ENCODE measurements around the gene CRACR2A. TPM values are rescaled to one million over a fixed set of nuclear protein-coding genes. Genes with fewer than 3 reads are reported as not detected.

The CRACR2A gene, protein sequence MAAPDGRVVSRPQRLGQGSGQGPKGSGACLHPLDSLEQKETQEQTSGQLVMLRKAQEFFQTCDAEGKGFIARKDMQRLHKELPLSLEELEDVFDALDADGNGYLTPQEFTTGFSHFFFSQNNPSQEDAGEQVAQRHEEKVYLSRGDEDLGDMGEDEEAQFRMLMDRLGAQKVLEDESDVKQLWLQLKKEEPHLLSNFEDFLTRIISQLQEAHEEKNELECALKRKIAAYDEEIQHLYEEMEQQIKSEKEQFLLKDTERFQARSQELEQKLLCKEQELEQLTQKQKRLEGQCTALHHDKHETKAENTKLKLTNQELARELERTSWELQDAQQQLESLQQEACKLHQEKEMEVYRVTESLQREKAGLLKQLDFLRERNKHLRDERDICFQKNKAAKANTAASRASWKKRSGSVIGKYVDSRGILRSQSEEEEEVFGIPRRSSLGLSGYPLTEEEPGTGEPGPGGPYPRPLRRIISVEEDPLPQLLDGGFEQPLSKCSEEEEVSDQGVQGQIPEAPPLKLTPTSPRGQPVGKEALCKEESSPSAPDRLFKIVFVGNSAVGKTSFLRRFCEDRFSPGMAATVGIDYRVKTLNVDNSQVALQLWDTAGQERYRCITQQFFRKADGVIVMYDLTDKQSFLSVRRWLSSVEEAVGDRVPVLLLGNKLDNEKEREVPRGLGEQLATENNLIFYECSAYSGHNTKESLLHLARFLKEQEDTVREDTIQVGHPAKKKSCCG
- 6.2 TPM for total RNA-seq
- 1.5 TPM for polyA plus RNA-seq

DNA sequence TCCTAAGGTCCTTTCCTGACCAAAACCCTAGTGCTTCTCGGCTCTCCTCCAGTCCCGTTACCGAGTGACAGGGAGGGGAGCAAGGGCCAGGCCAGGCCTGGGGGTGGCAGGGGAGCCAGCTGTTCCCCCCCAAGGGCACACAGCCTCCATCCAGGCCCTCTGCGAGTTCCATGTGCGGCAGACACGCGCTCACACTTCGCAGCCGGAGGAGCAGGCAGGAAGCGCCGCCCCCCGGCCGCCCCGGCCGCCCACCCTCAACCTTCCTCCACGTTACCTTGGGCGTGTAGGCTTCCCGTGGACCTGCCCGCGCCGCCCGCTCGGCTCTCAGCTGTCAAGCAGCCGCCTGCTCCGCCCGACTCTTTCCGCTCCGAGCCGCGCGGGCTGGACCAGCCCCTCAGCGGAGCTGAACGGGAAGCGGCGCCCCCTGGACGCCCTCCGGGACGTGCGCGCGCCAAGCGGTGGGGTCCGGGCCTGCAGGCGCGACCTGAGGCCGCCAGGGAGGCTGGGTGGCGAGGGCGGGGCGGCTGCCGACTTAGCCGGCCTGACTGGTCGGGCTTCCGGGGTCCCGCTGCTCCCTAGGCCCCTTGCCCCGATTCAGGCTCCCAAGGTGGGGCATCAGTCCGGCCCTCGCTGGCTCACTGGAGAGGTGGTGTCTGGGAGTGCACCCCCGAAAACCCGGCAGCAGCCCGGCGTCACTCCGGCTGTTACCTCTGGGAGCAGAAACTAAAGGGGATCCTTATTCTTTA lies at the start of gene CRACR2A:
TSS of gene CRACR2A (minus strand) at position 369 of the 746 bp plus-strand sequence. CDS start 56,110 bp downstream, outside the sequence.
- WGBS, result 7% methylated on average over 62 of the region's 62 CpGs
- Histone ChIP-seq H3K4me1 (ENCODE audit: insufficient read depth) (no peaks in the 10 kb centered on the region), H3K4me3 (ENCODE audit: low read depth, low read length) (peak within 1 kb of the TSS; percentile 43), H3K36me3 (ENCODE audit: insufficient read depth) (no peaks in the 10 kb centered on the region), H3K27ac (ENCODE audit: low read depth) (peak within 1 kb of the TSS; percentile 60)
- no peak for DNase-seq (ENCODE audit: extremely low spot score)

DNA sequence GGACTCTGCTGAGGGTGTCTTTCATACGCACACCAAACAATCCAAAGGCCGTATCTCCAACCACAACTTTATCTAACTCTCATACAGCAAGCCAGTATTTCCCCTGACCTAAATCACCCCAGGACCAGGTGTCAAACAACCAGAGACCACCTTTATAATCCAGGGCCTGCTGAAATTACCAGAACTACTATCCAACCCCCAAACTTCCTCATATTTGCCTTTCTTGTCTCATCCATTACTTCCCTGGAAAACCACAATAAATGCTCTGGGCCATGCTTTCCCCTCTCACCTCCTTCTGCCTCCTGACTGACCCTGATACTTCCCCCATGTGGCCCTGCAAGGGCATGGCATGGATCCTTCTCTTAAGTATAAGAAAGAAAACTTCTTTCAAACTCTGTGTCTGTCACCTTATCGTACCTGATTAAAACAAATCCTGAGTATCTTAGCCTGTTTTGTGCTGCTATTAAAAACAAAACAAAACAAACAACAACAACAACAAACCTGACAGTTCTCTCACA lies 44.7 kb upstream of the CRACR2A start:
- Histone ChIP-seq H3K27ac (ENCODE audit: low read depth) (no peak overlapping the region), H3K4me1 (ENCODE audit: insufficient read depth) (no peaks in the 10 kb centered on the region), H3K36me3 (ENCODE audit: insufficient read depth) (no peaks in the 10 kb centered on the region), H3K4me3 (ENCODE audit: low read depth, low read length) (no peak overlapping the region)
- 90% methylated on average over 3 of the region's 3 CpGs for WGBS
- DNase-seq (ENCODE audit: extremely low spot score), result no peak

DNA sequence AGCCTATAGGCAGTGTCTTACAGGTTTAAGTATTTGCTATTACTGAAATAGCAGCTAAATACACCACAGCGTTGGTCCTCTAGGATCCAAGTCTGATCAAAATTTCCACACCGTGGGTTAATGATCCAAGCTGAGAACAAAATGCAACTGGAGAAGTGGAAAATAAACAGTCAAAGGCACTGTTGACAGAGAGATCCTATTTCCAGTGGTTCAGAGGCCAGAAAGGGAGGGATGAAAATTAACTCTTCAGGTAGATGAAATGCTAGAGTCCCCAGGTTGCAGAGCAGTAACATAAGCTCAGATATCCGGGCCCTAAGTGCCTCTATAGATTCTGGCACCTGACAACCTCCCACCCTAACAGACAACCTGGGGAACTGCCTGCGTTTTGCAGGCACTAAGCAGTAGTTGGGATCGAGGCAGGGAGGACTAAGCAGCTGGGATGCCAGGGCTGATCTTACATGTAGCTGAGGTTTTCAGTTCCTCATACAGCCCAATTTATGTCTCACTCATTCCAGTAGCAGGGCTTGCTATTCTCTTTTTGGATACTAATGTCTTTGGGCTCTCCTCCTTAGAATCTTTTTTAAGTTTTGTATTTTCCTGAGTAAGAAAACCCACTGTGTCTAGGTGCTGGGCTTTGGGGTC lies 42.7 kb upstream of the CRACR2A start:
- no peak overlapping the region for H3K27ac ChIP-seq (ENCODE audit: low read depth)
- no peak for DNase-seq (ENCODE audit: extremely low spot score)
- no peaks in the 10 kb centered on the region for H3K36me3 ChIP-seq (ENCODE audit: insufficient read depth)
- no peaks in the 10 kb centered on the region for H3K4me1 ChIP-seq (ENCODE audit: insufficient read depth)
- H3K4me3 ChIP-seq (ENCODE audit: low read depth, low read length), result no peak overlapping the region
- 60% methylated on average over 5 of the region's 5 CpGs for WGBS

DNA sequence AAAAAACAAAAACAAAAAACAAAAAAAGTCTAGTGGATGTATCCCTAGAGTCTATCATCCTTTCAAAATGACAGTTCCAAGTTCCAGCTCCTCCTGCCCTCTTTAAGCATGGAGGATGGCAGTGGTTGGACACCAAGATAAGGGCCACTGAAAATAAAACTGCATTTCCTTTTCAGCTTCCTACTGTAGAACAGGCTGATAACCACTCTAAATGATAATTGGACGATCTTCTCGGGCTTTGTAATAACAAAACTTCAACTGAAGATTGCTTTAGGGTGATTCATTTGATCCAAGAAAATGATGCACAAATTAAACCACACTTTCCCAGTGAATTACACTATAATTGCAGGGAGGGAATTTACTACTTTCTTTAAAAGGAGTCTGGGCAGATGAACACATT lies 42.2 kb upstream of the CRACR2A start:
- no peaks in the 10 kb centered on the region for H3K4me1 ChIP-seq (ENCODE audit: insufficient read depth)
- H3K4me3 ChIP-seq (ENCODE audit: low read depth, low read length), result no peak overlapping the region
- no peak overlapping the region for H3K27ac ChIP-seq (ENCODE audit: low read depth)
- 45% methylated on average over 2 of the region's 2 CpGs for WGBS
- H3K36me3 ChIP-seq (ENCODE audit: insufficient read depth), result no peaks in the 10 kb centered on the region
- DNase-seq (ENCODE audit: extremely low spot score), result no peak

DNA sequence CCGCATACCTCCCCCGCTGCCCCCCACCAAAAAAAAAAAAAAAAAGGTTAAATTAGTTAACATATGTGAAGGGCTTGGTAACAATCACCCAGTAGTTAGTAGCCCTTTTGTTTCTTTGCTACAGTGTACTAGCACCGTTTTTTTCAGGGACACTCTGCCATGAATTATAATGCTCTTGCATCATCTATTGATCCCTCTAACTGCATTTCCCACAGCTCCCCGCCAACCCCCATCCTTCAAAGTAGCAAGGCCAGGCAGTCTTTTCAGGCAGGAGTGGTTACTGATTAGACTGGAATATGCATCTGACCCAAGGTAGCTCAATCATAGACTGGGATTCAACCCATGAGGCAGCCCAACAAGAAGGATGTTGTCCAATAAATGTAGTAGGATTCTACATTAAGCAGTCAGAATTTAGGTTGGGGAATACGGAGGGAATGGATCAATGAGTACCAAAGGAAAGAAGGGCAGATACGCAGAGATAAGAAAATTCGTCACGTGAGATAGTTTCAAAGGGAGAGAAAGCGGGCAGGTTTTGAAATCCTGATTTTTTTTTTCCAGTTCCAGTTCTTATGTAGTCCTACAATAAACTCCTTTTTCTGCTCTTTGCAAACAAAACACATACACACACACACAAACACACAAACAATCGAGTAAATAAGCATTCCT lies 39.8 kb upstream of the CRACR2A start:
- DNase-seq (ENCODE audit: extremely low spot score), result no peak
- WGBS, result 92% methylated on average over 10 of the region's 10 CpGs

DNA sequence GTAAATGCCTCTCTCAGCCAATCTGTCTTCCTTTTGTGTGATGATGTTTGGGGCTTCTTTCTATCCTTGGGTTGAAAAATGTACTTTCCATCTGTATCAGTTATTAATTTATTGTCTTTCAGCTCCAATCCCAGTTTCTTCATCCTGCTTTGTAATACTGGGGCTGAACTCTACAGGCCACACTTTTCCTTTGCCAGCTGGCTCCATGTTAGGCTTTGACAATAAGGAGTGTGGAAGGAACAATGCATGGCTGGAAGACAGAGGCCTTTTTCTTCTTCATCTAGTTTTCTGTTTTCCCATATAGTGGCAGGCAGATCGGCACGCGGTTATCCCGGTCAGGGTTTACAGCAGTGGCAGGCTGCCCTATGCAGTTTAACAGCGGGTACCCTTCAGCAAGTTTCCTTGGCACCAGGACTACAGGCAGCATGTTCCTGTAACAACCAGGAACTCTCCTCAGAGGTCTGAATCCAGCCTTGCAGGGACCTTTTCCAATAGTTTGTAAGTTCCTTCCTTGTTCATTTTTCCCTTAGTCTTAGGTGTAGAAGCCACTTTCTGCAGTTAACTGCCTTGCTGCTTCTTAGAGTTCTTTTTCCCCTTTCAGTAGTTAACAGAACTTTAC lies 38.5 kb upstream of the CRACR2A start:
- Histone ChIP-seq H3K36me3 (ENCODE audit: insufficient read depth) (no peaks in the 10 kb centered on the region), H3K4me3 (ENCODE audit: low read depth, low read length) (no peak overlapping the region), H3K27ac (ENCODE audit: low read depth) (no peak overlapping the region), H3K4me1 (ENCODE audit: insufficient read depth) (no peaks in the 10 kb centered on the region)
- DNase-seq (ENCODE audit: extremely low spot score), result no peak
- WGBS, result 87% methylated on average over 5 of the region's 5 CpGs

More for the DNA sequence above, 39.8 kb upstream of the CRACR2A start:
- H3K27ac ChIP-seq (ENCODE audit: low read depth), result no peak overlapping the region
- no peak overlapping the region for H3K4me3 ChIP-seq (ENCODE audit: low read depth, low read length)
- H3K4me1 ChIP-seq (ENCODE audit: insufficient read depth), result no peaks in the 10 kb centered on the region
- H3K36me3 ChIP-seq (ENCODE audit: insufficient read depth), result no peaks in the 10 kb centered on the region

DNA sequence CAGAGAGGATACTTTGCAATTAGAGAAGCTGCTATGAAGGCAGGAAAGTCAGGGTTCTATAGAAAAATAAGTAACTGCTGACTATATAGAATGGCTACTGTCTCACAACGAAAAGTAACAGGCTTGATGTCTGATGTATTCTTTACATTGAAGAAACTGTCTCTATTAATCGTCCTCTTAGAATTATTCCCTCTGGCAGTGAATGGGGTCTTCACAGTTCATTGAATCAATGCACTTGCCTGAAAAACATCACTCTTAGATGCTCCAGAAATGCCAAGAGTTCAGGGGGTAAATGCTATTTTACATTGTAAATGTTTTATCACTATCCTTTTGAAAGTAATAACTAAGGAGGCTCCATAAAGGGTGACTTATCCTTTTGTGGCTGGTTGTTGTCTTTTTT lies 37.7 kb upstream of the CRACR2A start:
- no peaks in the 10 kb centered on the region for H3K36me3 ChIP-seq (ENCODE audit: insufficient read depth)
- H3K27ac ChIP-seq (ENCODE audit: low read depth), result no peak overlapping the region
- no peak overlapping the region for H3K4me3 ChIP-seq (ENCODE audit: low read depth, low read length)
- 84% methylated on average over 2 of the region's 2 CpGs for WGBS
- DNase-seq (ENCODE audit: extremely low spot score), result no peak
- H3K4me1 ChIP-seq (ENCODE audit: insufficient read depth), result no peaks in the 10 kb centered on the region

DNA sequence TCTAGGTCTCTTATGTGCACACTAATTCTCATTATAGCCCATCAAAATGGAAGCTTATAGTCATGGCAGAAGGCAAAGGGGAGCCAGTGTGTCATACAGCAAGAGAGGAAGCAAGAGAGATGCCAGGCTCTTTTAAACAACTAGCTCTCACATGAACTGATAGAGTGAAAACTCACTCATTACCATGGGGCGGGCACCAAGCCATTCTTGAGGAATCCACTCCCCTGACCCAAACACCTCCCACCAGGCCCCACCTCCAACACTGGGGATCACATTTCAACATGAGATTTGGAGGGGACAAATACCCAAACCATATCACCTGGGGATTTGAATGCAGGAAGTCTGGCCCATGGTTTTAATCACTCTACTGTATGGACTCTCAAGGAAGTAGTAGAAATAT lies 36.9 kb upstream of the CRACR2A start:
- no peak overlapping the region for H3K27ac ChIP-seq (ENCODE audit: low read depth)
- WGBS, result 83% methylated on average over 1 of the region's 1 CpG
- DNase-seq (ENCODE audit: extremely low spot score), result no peak
- H3K36me3 ChIP-seq (ENCODE audit: insufficient read depth), result no peaks in the 10 kb centered on the region
- no peak overlapping the region for H3K4me3 ChIP-seq (ENCODE audit: low read depth, low read length)
- no peaks in the 10 kb centered on the region for H3K4me1 ChIP-seq (ENCODE audit: insufficient read depth)

DNA sequence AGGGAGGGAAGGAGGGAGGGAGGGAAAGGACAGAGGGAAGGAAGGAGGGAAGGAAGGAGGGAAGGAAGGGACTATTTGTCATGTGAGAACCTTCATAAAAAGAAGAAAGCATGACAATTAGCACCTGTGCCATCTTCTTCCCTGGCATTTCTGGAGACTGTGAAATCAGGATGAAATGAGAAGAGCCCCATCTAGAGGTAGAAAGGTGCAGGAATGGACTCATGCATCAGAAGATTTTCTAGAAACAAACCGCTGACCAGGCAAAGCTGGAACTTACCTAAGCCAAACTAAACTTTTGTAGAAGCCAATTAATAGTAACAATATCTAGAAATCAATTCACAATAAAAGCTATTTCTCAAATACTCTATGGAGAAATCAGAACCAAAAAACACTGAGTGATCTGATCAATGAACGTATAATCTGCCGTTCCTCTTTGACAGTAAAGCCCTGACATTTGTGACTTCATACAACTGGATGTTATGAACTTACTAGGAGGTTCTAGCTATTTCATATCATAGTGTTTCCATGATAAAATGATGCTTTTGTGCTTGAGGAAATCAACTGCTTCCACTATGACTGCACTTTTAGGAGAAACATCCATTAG lies 24.4 kb upstream of the CRACR2A start:
- no peaks in the 10 kb centered on the region for H3K36me3 ChIP-seq (ENCODE audit: insufficient read depth)
- no peak overlapping the region for H3K4me3 ChIP-seq (ENCODE audit: low read depth, low read length)
- H3K27ac ChIP-seq (ENCODE audit: low read depth), result no peak overlapping the region
- H3K4me1 ChIP-seq (ENCODE audit: insufficient read depth), result no peaks in the 10 kb centered on the region
- no peak for DNase-seq (ENCODE audit: extremely low spot score)
- WGBS, result 63% methylated on average over 3 of the region's 3 CpGs

DNA sequence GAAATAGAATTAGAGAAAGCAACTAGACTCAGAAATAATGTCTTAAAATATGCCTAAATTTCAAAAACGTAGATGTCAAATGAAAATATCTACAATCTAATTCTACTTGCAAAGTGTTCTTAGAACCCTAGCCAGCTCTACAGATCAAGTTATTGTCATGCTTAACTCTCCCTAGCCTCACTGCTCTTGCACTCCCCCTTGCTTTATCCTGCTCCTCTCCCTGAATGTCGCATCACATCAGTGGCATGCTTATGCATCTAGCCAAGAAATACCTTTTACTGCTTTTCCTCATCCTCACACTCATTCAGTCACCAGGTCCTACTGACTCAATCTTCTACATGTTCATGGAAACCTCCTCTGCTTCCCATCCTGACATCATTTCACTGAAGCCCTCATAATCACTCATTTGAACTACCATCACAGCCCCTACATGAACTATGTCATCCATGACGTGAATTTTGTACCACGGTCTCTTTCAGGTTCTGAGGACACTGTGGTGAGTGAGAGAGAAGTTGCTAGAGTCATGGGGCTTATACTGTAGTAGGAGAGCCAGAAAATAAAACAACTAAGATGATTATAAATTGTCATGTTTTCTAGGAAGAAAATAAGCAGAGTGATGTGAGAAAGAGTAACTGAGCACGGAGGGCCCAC lies 22.6 kb upstream of the CRACR2A start:
- 81% methylated on average over 5 of the region's 5 CpGs for WGBS

DNA sequence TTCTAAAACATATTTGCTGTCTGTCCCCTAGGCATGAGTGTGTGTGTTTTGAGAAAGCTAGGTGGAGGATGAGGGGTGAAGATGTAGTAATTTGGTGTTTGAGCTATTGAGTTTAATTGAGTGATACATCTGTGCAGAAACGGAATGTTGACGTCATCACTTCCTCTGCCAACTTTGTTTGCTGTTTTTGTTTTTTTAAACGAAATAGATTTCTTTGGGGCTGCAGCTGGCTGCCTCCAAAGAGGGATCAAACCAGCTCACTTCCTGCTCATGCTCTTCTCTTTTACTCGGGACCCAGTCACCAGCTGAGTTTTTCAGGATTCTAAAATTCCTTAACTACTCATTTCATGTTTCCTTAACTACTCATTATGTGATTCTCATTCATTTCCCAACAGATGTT lies 19.5 kb upstream of the CRACR2A start:
- Histone ChIP-seq H3K36me3 (ENCODE audit: insufficient read depth) (no peaks in the 10 kb centered on the region), H3K27ac (ENCODE audit: low read depth) (no peak overlapping the region), H3K4me1 (ENCODE audit: insufficient read depth) (no peaks in the 10 kb centered on the region), H3K4me3 (ENCODE audit: low read depth, low read length) (no peak overlapping the region)
- no peak for DNase-seq (ENCODE audit: extremely low spot score)
- 40% methylated on average over 4 of the region's 4 CpGs for WGBS

More for the DNA sequence above, 22.6 kb upstream of the CRACR2A start:
- Histone ChIP-seq H3K4me3 (ENCODE audit: low read depth, low read length) (no peak overlapping the region), H3K27ac (ENCODE audit: low read depth) (no peak overlapping the region), H3K4me1 (ENCODE audit: insufficient read depth) (no peaks in the 10 kb centered on the region), H3K36me3 (ENCODE audit: insufficient read depth) (no peaks in the 10 kb centered on the region)
- no peak for DNase-seq (ENCODE audit: extremely low spot score)

DNA sequence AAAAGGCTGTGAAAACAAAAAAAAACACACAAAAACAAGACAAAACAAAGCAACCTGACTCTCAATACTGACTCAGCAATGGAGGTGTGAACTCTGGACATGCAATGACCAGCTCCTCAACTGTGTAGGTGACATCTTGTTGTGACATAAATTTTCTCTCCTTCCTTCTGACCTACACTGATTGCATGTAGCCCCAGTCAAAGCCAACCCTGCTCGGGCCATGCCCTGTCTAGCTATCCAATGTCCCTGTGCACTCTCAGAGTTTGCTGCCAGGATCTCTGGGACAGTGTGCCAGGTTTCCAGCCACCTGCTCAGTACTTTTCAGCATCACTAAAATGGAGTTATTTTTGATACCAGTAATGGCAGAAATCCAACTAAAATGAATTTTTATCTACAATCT lies 18.9 kb upstream of the CRACR2A start:
- H3K27ac ChIP-seq (ENCODE audit: low read depth), result no peak overlapping the region
- no peaks in the 10 kb centered on the region for H3K36me3 ChIP-seq (ENCODE audit: insufficient read depth)
- 66% methylated on average over 1 of the region's 1 CpG for WGBS
- no peak overlapping the region for H3K4me3 ChIP-seq (ENCODE audit: low read depth, low read length)
- DNase-seq (ENCODE audit: extremely low spot score), result no peak
- no peaks in the 10 kb centered on the region for H3K4me1 ChIP-seq (ENCODE audit: insufficient read depth)
